Stimulated activated CD8-positive, alpha-beta memory T cell treated with anti-CD3 and anti-CD28 coated beads, Interleukin-15, amount 100 ng/mL, for 1 hour (primary cell): Measurements from ENCODE around the gene RER1.
"Not testable (repeated sequence)": the region's sequence is repeated elsewhere in the genome, so short reads cannot be mapped to it uniquely, and the experiment has no call there.

Source experiments
- DNase-seq: peaks from one replicate; pipeline ENCODE4 v3.0.0-alpha.2; 2020; ENCODE audit warnings: low read depth

RER1 gene

DNA sequence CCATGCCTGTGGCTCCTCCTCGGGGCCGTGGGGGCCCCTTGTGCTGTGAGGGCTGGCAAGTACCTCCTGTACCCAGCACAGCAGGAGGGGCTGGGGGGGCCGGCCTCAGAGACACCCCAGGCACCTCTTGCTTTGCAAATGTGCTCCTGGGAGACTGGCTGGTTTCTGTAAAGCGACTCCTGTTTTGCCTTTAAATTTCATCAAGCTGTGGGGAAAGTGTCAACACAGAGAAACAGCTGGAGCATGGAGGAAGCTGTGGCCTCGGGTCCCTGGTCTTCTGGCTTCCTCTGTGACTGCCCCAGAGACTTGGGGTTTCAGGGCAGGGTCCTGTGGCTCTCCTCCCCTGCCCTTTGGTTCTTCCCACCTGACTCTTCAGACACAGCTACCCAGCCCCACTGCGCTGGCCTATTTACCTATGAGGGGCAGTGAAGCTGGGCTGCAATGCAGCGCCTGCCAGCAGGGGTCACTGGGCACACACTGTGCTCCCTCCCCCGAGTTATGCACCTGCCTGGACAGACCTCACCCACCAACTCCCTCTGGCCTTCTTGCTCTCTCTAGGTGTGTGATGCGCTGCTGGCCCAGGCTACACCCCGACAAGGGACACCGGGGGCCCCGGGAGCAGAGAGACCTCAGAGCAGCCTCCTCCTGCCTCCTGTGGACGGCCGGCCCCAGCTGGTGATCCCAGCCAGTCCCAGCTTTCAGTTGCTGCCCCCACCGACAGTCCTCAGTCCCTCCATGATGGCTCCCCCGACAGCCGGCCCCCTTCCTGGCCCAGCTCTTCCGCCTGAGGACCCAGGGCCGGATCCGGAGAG, 38.3 kb downstream of the RER1 start:
- DNase-seq = no peak

DNA sequence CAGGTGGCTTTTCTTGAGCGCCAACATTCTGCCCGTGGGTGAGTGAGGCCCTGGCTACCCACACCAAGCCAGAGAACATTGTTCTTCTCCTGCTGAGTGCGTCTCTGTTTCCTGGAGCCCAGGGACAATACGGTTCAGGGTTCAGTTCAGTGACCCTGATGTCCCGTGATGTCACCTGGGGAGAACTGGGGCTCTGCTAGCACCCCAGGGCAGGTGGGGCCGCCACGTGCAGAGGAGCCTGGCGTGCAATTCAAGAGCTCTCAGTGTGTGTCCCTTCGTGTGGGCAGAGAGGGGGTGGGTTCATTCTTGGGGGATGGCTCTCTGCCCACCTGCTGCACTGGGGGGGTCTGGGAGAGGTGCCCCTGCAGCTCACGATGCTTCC, 38.9 kb downstream of the RER1 start:
- no peak for DNase-seq

DNA sequence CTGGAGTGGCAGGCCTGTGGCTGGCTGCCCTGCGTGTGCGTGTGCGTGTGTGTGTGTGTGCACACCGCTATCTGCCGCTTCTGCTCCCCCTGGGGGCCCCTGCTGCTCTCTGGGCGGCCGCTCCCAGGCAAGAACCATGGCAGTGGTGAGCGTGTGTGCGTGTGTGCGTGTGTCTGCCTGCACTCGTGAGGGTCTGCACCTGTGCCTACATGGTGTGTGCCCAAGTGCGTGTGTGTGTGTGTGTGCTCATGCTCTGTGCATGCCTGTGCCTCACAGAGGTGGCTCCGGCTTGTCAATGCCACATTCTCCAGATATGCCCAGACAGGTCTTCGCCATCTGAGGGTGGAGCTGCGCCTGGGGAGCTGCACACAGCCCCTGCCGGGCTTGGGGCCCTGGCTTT, 39.5 kb downstream of the RER1 start:
- DNase-seq = no peak

DNA sequence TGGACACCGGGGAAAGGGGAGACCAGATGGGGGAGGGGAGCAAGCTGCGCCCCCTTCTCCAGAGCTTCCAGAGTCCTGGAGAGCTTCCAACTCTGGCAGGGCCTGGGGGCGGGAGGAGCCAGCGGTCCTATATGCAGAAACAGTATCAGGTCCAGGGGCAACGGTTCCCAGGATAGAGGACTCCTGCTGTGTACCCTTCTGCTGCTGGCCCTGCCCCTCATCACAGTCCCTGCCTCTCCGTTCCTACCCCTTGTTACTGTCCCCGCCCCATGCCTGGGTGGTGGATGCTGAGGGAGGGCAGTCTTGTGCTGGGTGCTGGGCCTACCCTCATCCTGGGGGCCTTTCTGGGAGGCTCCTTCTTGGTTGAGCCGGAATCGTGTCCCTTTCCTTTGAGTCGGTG, 39.9 kb downstream of the RER1 start:
- DNase-seq = no peak

DNA sequence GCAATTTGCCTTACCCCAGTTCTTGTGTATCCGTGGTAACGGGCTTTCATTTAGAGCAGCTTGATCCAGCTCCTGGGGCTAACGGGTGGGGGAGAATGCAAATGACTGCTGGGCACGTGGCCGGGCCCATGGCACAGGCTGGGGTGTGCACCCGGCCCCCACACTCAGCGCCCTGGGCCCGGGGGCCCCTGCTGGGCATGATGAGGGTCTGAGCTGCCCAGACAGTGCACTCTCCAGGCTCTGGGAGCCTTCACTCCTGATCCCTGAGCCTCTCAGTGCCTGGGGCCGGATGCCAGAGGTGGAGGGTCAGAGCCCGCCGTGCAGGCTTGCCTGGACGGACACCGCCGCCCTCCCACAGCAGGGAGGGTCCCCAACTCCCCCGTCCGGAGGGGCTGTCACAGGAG, 40.8 kb downstream of the RER1 start:
- DNase-seq = no peak

DNA sequence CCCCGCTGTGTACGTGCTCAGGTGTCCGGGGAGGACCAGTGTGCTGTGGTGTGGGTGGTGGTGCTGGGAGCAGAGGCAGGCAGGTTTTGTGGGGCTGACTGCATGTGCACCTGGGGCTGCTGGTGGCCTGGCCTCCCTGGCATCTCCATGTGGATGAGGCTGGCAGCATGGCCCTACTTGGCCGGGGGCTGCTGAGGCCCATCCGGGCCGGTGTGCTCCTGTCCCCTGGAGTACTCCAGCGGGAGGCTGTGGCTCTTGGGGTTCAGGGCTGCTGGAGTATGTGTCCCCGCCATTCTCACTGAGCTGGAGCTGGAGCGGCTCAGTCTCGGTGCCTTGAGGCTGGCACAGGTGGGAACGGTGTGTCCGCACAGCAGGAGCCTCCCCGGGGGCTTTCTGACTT, 41.6 kb downstream of the RER1 start:
- DNase-seq = no peak

DNA sequence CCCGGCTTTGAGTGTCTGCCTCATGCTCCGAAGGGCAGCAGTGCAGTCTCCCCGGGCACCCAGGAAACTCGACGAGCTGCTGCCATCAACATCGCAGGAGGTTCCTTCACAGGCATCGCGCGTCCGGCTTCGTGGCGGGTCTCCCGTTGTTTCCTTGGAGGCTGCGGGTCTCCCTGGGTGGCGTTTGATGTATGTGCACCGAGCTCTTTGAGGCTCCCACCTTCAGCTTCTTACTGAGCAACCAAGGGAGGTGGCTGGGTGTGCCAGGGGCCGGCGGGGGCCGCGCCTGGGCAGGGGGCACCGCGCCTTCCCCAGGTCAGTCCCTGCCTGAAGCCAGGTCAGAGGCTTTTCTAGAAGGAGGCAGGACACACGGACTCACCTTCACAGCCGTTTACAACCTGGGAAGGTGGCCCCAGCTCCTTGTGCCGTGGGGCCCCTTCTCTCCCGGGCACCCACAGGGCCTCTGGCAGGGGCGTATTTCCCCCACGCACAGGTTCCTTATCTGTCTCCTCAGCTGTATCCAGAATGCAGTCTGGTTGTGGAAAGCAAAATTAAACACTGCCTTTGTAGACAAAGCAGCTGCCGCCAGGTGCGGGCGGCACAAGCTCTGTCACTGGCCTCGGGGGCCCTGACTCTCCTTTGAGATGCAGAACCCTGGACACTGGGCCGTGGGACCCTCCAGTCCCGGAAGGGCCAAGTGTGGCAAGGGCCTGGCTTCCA, 42.5 kb downstream of the RER1 start:
- no peak for DNase-seq

DNA sequence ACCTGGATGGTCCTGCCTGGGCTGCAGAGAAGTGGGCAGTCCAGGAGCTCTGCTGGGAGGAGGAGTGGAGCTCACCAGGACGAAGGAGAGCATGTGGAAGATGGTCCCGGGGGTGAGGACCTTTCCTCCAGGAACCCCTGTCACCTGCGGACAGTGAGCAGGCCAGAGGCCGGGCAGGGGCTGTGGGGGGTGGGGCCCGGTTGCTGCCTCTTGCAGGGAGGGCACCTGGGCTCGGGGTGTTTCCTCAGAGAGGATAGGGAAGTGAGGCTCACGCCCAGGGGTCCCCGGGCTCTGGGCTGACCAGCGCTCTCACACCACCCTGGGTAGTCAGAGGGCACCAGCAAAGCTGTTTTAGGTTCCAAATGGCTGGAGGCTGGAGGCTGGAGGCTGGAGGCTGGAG, 43.5 kb downstream of the RER1 start:
- DNase-seq = no peak

DNA sequence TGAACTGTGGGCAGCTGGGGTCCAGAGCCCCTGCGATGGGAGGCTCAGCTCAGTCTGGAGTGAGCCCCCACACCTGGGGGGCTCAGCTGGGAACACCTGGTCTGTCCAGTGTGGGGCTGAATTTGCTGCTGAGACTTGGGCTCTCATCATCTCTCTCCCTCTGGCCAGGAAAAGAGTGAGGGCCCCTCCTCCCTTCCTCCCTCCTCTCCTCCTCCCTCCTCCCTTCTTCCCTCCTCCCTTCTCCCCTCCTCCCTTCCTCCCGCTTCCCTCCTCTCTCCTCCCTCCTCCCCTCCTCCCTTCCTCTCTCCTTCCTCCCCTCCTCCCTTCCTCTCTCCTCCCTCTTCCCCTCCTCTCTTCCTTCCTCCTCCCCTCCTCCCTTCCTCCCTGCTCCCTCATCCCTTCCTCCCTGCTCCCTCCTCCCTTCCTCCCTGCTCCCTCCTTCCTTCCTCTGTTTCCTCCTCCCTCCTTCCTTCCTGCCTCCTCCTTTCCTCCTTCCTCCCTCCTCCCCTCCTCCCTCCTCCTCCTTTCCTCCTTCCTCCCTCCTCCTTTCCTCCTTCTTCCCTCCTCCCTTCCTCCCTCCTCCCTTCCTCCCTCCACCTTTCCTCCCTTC, 44.2 kb downstream of the RER1 start:
- no peak for DNase-seq

DNA sequence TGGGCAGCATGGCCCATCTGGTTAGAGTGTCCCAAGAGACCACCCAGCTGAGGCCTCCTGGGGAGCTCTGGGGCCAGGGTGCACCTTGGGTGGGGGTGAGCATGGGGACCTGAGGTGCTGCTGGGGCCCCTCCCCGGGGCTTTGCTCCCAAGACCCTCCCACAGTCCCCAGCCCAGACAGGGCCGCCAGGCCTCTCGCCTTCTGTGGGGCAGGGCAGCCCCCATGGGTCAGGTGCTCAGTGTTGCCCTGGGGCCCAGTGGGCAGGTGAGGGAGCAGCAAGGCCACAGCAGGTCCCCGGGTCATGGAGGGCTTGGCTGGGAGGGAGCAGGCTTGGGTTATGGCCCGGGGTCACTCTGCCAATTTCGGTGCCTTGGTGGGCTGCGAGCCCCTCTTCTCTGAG, 45.2 kb downstream of the RER1 start:
- DNase-seq = no peak

DNA sequence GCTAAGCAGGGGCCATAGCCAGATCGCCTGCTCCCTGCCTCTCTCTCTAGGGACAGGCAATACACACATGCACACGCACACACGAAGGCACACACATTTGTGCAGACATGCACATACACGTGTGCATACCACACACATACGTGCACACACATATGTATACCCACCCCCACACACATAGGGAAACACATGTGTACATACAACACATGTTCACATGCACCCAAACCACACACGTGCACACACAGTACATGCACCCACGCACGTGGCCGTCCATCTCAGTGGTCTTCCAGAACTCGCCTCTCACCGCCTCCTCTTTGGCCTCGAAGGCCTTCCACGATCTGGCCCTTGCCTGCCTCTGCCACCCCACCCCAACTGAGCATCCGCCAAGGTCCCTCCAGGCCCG, 46.0 kb downstream of the RER1 start:
- no peak for DNase-seq

DNA sequence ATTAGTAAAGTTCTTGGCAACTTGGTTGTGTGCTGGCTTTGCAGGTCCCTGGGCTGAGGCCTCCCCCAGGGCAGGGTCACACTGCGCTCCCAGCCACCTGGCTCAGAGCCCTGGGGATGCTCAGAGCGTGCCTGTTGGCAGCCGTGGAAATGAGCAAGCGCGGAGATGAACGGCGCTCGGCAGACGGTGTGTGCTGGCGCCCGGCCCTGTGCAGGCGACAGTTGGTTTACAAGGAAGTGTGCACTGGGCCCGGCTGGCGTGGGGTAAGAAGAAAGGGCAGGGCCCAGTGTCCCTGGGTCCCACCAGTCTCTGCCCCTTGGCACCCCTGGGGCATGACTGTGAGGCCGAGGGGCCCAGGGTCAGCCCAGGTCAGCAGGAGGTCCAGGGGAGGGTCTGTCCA, 46.4 kb downstream of the RER1 start:
- DNase-seq = no peak

DNA sequence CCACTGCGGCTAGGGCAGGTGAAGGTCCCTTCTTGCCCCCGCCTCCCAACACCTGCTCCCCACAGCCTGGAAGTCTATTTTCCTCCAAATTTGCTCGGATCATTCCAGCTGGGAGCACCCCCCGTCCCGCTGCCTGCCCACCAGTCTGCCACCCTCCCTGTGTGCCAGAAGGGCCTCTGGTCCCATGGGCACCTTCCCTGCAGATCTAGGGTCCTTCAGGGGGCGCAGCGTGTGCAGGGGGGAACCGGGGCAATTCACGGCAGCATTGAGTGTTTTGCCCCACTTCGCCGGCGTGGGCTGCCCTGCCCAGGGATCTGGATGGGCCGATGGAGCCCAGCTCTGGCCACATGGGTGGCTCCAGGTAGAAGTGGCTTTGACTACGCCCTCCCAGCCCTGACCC, 47.0 kb downstream of the RER1 start:
- no peak for DNase-seq

DNA sequence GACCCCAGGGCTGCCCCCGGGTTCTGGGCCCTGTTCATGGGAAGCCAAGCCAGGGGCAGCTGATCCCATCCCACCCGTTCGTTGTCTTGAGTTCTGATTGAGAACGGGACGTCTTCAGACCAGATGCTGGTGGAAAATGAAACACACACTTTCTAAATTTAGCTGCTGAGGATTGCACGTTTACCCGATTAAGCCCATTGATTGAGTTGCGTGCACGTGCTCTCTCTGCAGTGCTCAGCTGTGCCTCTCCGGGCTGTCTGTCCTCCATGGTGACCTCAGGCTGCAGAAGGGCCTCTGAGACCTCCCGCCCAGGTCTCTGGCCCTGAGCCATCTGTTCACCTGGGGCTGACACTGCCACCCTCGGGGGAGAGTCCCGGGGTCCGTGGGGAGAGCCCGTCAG, 47.7 kb downstream of the RER1 start:
- DNase-seq = no peak

DNA sequence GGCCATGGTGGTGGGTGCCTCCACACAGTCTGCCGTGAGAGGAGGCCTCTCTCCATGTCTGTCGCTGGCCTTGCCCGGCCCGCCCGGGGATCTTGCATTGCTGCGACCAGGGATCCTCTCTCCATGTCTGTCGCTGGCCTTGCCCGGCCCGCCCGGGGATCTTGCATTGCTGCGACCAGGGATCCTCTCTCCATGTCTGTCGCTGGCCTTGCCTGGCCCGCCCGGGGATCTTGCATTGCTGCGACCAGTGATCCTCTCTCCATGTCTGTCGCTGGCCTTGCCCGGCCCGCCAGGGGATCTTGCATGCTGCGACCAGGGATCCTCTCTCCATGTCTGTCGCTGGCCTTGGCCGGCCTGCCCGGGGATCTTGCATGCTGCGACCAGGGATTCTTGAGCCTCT, 48.7 kb downstream of the RER1 start:
- not testable (repeated sequence) for DNase-seq

DNA sequence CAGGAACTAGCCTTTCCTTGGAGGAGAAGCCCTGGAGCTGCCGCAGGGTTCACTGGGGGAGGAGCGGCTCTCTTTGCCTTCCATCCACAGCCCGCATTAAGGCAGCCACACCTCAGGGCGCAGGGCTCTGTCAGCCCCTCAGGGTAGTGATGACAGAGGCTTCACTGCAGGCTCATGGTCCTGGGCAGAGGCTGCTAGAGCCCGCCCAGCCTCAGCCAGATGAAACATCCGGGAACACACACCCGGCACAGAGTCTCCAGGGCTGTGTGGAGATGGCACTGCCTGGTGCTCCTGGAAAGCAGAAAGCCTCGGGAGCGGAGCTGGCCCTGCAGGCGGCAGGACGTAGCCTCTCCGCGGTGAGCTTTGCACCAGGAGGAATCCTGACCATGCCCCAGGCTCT, 50.1 kb downstream of the RER1 start:
- no peak for DNase-seq

DNA sequence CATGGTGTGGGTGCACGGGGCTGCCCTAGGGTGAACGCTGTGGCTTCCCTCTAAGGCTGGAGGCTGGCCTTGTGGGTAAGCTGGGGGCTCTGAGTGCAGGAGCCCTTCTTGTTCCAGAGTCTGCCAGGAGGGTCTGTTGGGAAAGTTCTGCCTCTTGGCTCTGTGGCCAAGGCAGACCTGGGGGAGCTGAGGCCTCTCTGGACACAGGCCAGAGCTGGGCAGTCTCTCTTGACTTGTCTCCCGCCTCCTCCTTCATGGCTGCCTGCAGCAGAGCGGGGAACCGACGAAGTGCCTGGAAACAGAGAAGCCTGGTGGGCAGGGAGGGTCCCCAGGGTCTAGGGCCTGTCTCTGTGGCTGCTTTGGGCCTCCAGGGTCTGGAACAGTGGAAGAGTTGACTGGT, 51.0 kb downstream of the RER1 start:
- DNase-seq = no peak

DNA sequence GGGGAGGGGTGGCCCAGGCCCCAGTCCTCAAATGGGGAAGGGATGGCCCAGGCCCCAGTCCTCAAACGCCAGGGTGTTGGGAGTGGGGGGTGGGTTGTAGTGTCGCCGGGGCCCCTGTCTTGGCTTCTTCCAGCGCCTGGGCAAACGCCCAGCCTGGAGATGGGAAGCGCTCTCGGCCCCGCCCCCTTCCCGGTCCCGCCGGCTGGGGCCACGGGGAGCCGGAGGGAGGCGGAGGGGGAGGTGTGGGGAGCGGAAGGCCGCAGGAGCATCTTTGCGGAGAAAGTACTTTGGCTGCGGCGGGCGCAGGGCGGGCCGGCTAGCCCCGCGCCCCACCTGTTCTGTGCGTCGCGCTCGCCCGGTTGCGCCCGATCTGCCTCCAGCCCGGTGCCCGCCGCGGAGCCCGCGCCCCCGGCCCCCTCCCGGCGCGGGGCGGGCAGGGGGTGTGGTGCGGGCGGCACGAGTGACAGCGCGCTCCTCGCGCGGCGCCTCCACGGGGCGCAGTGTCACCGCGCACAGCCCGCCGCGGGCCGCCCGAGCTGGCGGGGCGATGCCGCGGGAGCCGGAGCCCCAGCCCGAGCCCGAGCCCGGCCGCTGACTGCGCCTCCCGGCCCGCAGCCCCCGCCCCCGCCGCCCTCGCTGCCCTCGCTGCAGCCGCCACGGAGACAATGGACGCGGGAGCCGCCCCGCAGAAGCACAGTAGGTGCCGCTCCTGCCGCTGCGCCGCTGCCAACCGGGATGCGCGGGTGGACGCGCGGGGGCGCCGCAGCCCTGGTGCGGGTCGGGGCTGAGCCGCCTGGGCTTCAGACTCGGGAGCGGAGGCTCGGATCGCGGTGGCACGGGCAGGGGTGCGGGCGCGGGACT, 51.9 kb downstream of the RER1 start:
- DNase-seq = no peak

DNA sequence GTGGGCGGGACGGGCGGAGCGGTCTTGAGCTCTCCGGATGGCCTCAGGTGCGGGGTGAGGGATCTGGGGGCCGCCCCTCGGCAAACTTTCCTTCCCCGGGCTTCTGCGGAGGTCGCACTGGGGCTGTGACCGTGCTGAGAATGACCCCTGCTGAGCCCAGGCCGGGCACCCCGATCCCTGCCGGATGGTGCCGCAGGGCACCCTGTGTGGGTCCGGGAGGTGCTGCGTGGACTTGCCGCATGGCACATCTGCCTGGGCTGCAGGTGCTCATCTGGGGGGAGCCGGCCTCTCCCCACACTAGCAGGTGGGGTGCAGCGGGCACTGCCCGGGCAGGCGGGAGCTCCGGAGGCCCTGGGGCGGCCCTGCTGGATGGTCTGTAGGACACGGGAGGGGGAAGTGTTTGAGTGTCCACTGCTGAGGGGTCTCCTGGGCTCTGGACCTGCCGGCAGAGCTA, 52.5 kb downstream of the RER1 start:
- DNase-seq = no peak

DNA sequence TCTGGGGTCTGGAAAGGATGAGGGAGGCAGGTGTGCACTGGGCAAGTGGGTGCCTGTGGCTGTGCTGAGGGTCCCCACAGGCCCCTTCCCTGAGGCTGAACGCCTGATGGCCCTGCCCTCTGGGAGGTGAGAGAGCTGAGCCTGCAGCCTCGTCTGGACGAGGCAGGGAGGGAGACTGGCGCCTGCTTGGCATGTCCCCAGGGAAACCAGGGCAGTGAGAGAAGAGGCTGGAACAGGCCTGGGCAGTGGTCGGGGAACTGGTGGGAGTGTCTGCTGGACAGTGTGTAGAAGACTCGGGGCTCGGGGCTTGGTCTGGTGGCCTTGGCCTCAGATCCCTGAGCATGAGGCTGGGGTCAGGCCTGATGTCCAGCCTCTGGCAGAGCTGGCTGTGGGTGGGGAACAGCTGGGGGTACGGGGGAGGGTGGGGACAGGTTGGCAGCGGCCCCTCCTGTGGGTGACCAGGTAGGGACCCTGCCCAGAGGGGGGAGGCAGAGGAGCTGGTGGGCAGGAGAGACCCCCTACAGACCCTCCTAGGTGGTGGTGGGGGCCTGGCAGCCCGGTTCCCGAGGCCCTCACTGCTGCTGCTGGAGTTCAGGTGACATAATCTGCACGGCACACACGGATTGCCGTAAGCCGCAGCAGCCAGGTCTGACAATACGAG, 53.7 kb downstream of the RER1 start:
- DNase-seq = no peak

DNA sequence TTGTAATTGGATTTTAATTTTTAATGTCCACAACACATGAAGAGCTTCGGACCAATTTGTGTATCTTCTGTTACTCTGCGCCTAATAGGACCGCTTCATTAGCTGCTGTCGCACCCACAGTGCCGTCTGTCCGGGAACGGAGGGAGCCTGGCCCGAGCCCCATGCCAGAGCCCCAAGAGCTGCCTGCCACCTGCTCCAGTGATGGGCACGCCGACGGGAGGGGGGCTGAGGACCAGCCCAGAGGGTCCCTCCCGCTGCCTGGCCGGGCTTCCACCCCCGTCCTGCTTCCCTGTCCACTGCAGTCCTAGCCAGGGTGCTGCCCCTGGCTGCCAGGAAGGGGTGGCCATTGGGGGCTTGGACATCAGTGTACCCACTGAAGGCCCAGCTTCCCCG, 54.2 kb downstream of the RER1 start:
- no peak for DNase-seq

DNA sequence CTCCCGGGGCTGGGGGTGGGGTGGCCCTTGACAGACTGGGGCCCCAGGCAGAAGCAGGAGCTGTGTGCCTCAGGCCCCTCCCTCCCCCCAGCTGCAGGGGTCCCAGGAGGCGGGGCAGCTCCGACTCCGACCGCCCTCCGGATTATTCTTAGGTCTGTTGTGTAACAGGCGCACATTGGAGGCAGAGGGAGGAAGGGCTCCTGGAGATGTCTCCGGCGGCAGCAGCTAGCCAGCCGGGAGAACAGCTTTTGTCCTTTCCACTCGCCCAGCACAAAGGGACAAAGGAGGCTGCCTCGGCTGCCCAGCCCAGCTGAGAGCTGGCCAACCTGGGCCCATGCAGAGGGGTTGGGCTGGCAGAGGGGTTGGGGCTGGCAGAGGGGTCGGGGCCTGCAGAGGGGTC, 54.8 kb downstream of the RER1 start:
- no peak for DNase-seq
